Measurements from ENCODE around the gene ERBB3.

The ERBB3 gene

GRCh38 chr12:56129942-56130495 lies 50.1 kb downstream of the ERBB3 start:
- Histone ChIP-seq H3K27ac (ENCODE audit: low read length) (peak overlapping the region; percentile 79), H3K4me2 (ENCODE audit: insufficient read depth, low read length) (peak overlapping the region; percentile 90), H3K79me2 (ENCODE audit: insufficient read depth, low read length) (peaks cover 26% of the 10 kb centered on the region), H3K9ac (ENCODE audit: low read depth, low read length) (peak overlapping the region; percentile 66), H3K4me1 (ENCODE audit: insufficient read depth, low read length) (peaks cover 51% of the 10 kb centered on the region), H3K9me3 (ENCODE audit: insufficient read depth, low read length, severe bottlenecking) (peaks cover 6% of the 10 kb centered on the region), H3K36me3 (ENCODE audit: insufficient read depth, low read length) (peaks cover 41% of the 10 kb centered on the region), H3K27me3 (ENCODE audit: insufficient read depth, low read length, poor library complexity) (no peaks in the 10 kb centered on the region), H2AFZ (ENCODE audit: low read depth, low read length) (no peak overlapping the region), H4K20me1 (ENCODE audit: insufficient read depth, low read length) (no peaks in the 10 kb centered on the region), H3K4me3 (ENCODE audit: low read depth in 1 of 2, low read length in 2 of 2) (peak overlapping the region in 1 of 2 experiments; percentile 74; a peak in 3 of 4 replicates)
- no peak for DNase-seq
- no peak for ATAC-seq (ENCODE audit: insufficient read depth, low read depth)
- TF ChIP-seq, protein P1, sequence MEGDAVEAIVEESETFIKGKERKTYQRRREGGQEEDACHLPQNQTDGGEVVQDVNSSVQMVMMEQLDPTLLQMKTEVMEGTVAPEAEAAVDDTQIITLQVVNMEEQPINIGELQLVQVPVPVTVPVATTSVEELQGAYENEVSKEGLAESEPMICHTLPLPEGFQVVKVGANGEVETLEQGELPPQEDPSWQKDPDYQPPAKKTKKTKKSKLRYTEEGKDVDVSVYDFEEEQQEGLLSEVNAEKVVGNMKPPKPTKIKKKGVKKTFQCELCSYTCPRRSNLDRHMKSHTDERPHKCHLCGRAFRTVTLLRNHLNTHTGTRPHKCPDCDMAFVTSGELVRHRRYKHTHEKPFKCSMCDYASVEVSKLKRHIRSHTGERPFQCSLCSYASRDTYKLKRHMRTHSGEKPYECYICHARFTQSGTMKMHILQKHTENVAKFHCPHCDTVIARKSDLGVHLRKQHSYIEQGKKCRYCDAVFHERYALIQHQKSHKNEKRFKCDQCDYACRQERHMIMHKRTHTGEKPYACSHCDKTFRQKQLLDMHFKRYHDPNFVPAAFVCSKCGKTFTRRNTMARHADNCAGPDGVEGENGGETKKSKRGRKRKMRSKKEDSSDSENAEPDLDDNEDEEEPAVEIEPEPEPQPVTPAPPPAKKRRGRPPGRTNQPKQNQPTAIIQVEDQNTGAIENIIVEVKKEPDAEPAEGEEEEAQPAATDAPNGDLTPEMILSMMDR (IDR thresholded peaks at IDR 0.05; ENCODE audit: borderline replicate concordance, extremely low read depth, low read length, poor library complexity, severe bottlenecking): no peak
- TF ChIP-seq EZH2 (IDR thresholded peaks at IDR 0.05; ENCODE audit: borderline replicate concordance, low read depth, low read length, severe bottlenecking): no peak

- no peak overlapping the region for H3K4me2 ChIP-seq (ENCODE audit: insufficient read depth, low read length)
- no peak for TF ChIP-seq EZH2 (IDR thresholded peaks at IDR 0.05; ENCODE audit: borderline replicate concordance, low read depth, low read length, severe bottlenecking)
- TF ChIP-seq, protein P1 (IDR thresholded peaks at IDR 0.05; ENCODE audit: borderline replicate concordance, extremely low read depth, low read length, poor library complexity, severe bottlenecking): no peak
- no peak overlapping the region for H3K9ac ChIP-seq (ENCODE audit: low read depth, low read length)
- H3K36me3 ChIP-seq (ENCODE audit: insufficient read depth, low read length): peaks cover 41% of the 10 kb centered on the region
- peaks cover 26% of the 10 kb centered on the region for H3K79me2 ChIP-seq (ENCODE audit: insufficient read depth, low read length)
- H3K27ac ChIP-seq (ENCODE audit: low read length): no peak overlapping the region
- H3K27me3 ChIP-seq (ENCODE audit: insufficient read depth, low read length, poor library complexity): no peaks in the 10 kb centered on the region
- H3K9me3 ChIP-seq (ENCODE audit: insufficient read depth, low read length, severe bottlenecking): peaks cover 6% of the 10 kb centered on the region
- peaks cover 43% of the 10 kb centered on the region for H3K4me1 ChIP-seq (ENCODE audit: insufficient read depth, low read length)
- no peak for DNase-seq
- H2AFZ ChIP-seq (ENCODE audit: low read depth, low read length): no peak overlapping the region
- no peak overlapping the region for H3K4me3 ChIP-seq (ENCODE audit: low read depth in 1 of 2, low read length in 2 of 2)
- H4K20me1 ChIP-seq (ENCODE audit: insufficient read depth, low read length): no peaks in the 10 kb centered on the region
- no peak for ATAC-seq (ENCODE audit: insufficient read depth, low read depth)
These were observed 50.9 kb downstream of the ERBB3 start for GRCh38 chr12:56130876-56131275.

DNA sequence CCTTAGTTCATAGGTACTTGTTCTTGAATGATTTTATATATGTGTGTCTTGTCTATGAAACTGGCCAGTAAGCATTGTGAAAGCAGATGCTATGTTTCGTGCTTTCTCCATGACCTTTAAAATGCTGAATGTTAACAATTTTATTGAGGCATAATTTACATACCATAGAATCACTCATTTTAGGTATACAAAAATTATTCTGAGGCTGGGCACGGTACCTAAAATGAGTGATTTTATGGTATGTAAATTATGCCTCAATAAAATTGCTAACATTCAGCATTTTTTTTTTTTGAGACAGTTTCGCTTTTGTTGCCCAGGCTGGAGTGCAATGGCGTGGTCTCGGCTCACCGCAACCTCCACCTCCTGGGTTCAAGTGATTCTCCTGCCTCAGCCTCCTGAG lies 54.9 kb downstream of the ERBB3 start:
- DNase-seq: no peak
- Histone ChIP-seq H3K36me3 (ENCODE audit: insufficient read depth, low read length) (peaks cover 76% of the 10 kb centered on the region), H3K4me2 (ENCODE audit: insufficient read depth, low read length) (no peak overlapping the region), H3K4me3 (ENCODE audit: low read depth in 1 of 2, low read length in 2 of 2) (no peak overlapping the region), H3K9me3 (ENCODE audit: insufficient read depth, low read length, severe bottlenecking) (peaks cover 6% of the 10 kb centered on the region), H3K79me2 (ENCODE audit: insufficient read depth, low read length) (peaks cover 11% of the 10 kb centered on the region), H3K4me1 (ENCODE audit: insufficient read depth, low read length) (peaks cover 6% of the 10 kb centered on the region), H3K27me3 (ENCODE audit: insufficient read depth, low read length, poor library complexity) (no peaks in the 10 kb centered on the region), H3K27ac (ENCODE audit: low read length) (no peak overlapping the region), H2AFZ (ENCODE audit: low read depth, low read length) (no peak overlapping the region), H4K20me1 (ENCODE audit: insufficient read depth, low read length) (no peaks in the 10 kb centered on the region), H3K9ac (ENCODE audit: low read depth, low read length) (no peak overlapping the region)
- ATAC-seq (ENCODE audit: insufficient read depth, low read depth): no peak
- TF ChIP-seq, protein P1 (IDR thresholded peaks at IDR 0.05; ENCODE audit: borderline replicate concordance, extremely low read depth, low read length, poor library complexity, severe bottlenecking): no peak
